Measurements from ENCODE around the gene WWTR1.

Gene WWTR1

GRCh38 chr3:149603126-149604074 is 54.4 kb downstream of the WWTR1 start:
- no peaks in the 10 kb centered on the region for H3K36me3 Mint-ChIP-seq
- H3K4me1 Mint-ChIP-seq, result peaks cover 6 to 8% of the 10 kb centered on the region in 2 donors
- no peak overlapping the region for H3K4me3 Mint-ChIP-seq
- ATAC-seq (replicated peaks) (no peak), DNase-seq (no peak)
- H3K9me3 Mint-ChIP-seq, result no peaks in the 10 kb centered on the region
- H3K27me3 Mint-ChIP-seq, result no peaks in the 10 kb centered on the region
- H3K27ac Mint-ChIP-seq, result no peak overlapping the region

- Mint-ChIP-seq H3K4me3 (no peak overlapping the region), H3K4me1 (peaks cover 6 to 8% of the 10 kb centered on the region in 2 donors), H3K36me3 (no peaks in the 10 kb centered on the region), H3K27me3 (no peaks in the 10 kb centered on the region), H3K27ac (no peak overlapping the region), H3K9me3 (no peaks in the 10 kb centered on the region)
- ATAC-seq (replicated peaks) (no peak), DNase-seq (no peak)
Observed at GRCh38 chr3:149600634-149601033, 57.2 kb downstream of the WWTR1 start.

GRCh38 chr3:149599236-149599635 is 58.6 kb downstream of the WWTR1 start:
- H3K36me3 Mint-ChIP-seq, result no peaks in the 10 kb centered on the region

GRCh38 chr3:149596134-149596770 is 61.6 kb downstream of the WWTR1 start:
- Mint-ChIP-seq H3K27me3 (no peaks in the 10 kb centered on the region), H3K27ac (no peak overlapping the region), H3K9me3 (no peaks in the 10 kb centered on the region), H3K36me3 (no peaks in the 10 kb centered on the region), H3K4me3 (no peak overlapping the region), H3K4me1 (no peaks in the 10 kb centered on the region)
- no peak for DNase-seq
- ATAC-seq (replicated peaks), result no peak

More at GRCh38 chr3:149599236-149599635, 58.6 kb downstream of the WWTR1 start:
- Mint-ChIP-seq H3K4me1 (peaks cover 6 to 8% of the 10 kb centered on the region in 2 donors), H3K27me3 (no peaks in the 10 kb centered on the region), H3K9me3 (no peaks in the 10 kb centered on the region), H3K4me3 (no peak overlapping the region), H3K27ac (no peak overlapping the region)
- ATAC-seq (replicated peaks) (no peak), DNase-seq (no peak)

GRCh38 chr3:149593418-149594160 is 64.2 kb downstream of the WWTR1 start:
- Mint-ChIP-seq H3K4me3 (no peak overlapping the region), H3K27me3 (no peaks in the 10 kb centered on the region), H3K9me3 (no peaks in the 10 kb centered on the region), H3K27ac (no peak overlapping the region), H3K4me1 (no peaks in the 10 kb centered on the region), H3K36me3 (no peaks in the 10 kb centered on the region)
- no peak for DNase-seq
- no peak for ATAC-seq (replicated peaks)

- no peak for ATAC-seq (replicated peaks)
- no peak for DNase-seq
- no peak overlapping the region for H3K4me3 Mint-ChIP-seq
- H3K36me3 Mint-ChIP-seq, result no peaks in the 10 kb centered on the region
- no peaks in the 10 kb centered on the region for H3K4me1 Mint-ChIP-seq
- H3K9me3 Mint-ChIP-seq, result no peaks in the 10 kb centered on the region
- no peaks in the 10 kb centered on the region for H3K27me3 Mint-ChIP-seq
- H3K27ac Mint-ChIP-seq, result no peak overlapping the region
Observed at GRCh38 chr3:149592758-149593240, 65.0 kb downstream of the WWTR1 start.

- H3K9me3 Mint-ChIP-seq, result no peaks in the 10 kb centered on the region
- no peak for ATAC-seq (replicated peaks)
Observed at GRCh38 chr3:149590691-149591441, 67.0 kb downstream of the WWTR1 start.

GRCh38 chr3:149589332-149589731 is 68.5 kb downstream of the WWTR1 start:
- no peak overlapping the region for H3K4me3 Mint-ChIP-seq
- no peaks in the 10 kb centered on the region for H3K4me1 Mint-ChIP-seq
- H3K36me3 Mint-ChIP-seq, result no peaks in the 10 kb centered on the region
- no peak for ATAC-seq (replicated peaks)
- no peaks in the 10 kb centered on the region for H3K9me3 Mint-ChIP-seq
- no peak for DNase-seq
- H3K27ac Mint-ChIP-seq, result no peak overlapping the region
- H3K27me3 Mint-ChIP-seq, result peaks cover 5 to 7% of the 10 kb centered on the region in 2 donors

More at GRCh38 chr3:149590691-149591441, 67.0 kb downstream of the WWTR1 start:
- Mint-ChIP-seq H3K36me3 (no peaks in the 10 kb centered on the region), H3K27me3 (peaks cover 5 to 7% of the 10 kb centered on the region in 2 donors), H3K27ac (no peak overlapping the region), H3K4me1 (no peaks in the 10 kb centered on the region), H3K4me3 (no peak overlapping the region)
- DNase-seq, result no peak

GRCh38 chr3:149588909-149589308 is 68.9 kb downstream of the WWTR1 start:
- no peak overlapping the region for H3K27ac Mint-ChIP-seq
- peaks cover 5 to 7% of the 10 kb centered on the region in 2 donors for H3K27me3 Mint-ChIP-seq
- no peak for DNase-seq
- H3K9me3 Mint-ChIP-seq, result no peaks in the 10 kb centered on the region
- no peaks in the 10 kb centered on the region for H3K36me3 Mint-ChIP-seq
- no peaks in the 10 kb centered on the region for H3K4me1 Mint-ChIP-seq
- no peak for ATAC-seq (replicated peaks)
- no peak overlapping the region for H3K4me3 Mint-ChIP-seq

GRCh38 chr3:149587383-149587782 is 70.4 kb downstream of the WWTR1 start:
- Mint-ChIP-seq H3K27ac (no peak overlapping the region), H3K36me3 (no peaks in the 10 kb centered on the region), H3K4me1 (no peaks in the 10 kb centered on the region), H3K9me3 (no peaks in the 10 kb centered on the region), H3K4me3 (no peak overlapping the region), H3K27me3 (peaks cover 5 to 7% of the 10 kb centered on the region in 2 donors)
- DNase-seq, result no peak
- no peak for ATAC-seq (replicated peaks)

- H3K9me3 Mint-ChIP-seq, result no peaks in the 10 kb centered on the region
- no peak overlapping the region for H3K4me3 Mint-ChIP-seq
- ATAC-seq (replicated peaks), result no peak
- no peak overlapping the region for H3K27ac Mint-ChIP-seq
- DNase-seq, result no peak
- H3K36me3 Mint-ChIP-seq, result no peaks in the 10 kb centered on the region
- H3K27me3 Mint-ChIP-seq, result peaks cover 6 to 7% of the 10 kb centered on the region in 2 donors
- no peaks in the 10 kb centered on the region for H3K4me1 Mint-ChIP-seq
Observed at GRCh38 chr3:149586871-149587270, 71.0 kb downstream of the WWTR1 start.

GRCh38 chr3:149585401-149585726 is 72.5 kb downstream of the WWTR1 start:
- Mint-ChIP-seq H3K9me3 (no peaks in the 10 kb centered on the region), H3K27me3 (peaks cover 7 to 10% of the 10 kb centered on the region in 2 donors), H3K4me3 (no peak overlapping the region), H3K36me3 (no peaks in the 10 kb centered on the region), H3K4me1 (no peaks in the 10 kb centered on the region), H3K27ac (no peak overlapping the region)
- no peak for DNase-seq
- peak in 1 of 2 donors; percentile 34 for ATAC-seq (replicated peaks)

GRCh38 chr3:149583921-149584635 is 73.7 kb downstream of the WWTR1 start:
- Mint-ChIP-seq H3K27ac (no peak overlapping the region), H3K4me3 (no peak overlapping the region), H3K4me1 (no peaks in the 10 kb centered on the region), H3K27me3 (peaks cover 7 to 10% of the 10 kb centered on the region in 2 donors), H3K9me3 (no peaks in the 10 kb centered on the region), H3K36me3 (no peaks in the 10 kb centered on the region)
- DNase-seq, result no peak
- ATAC-seq (replicated peaks), result no peak

All from stimulated activated naive B cell treated with anti-CD40 and anti-IgM and Interleukin-4, amounts not matched to agents 10 μg/mL and 1 μg/mL and 100 μg/mL, for 72 hours (primary cell).